GM12801 (cell line): Measurements from ENCODE around the gene ASIC1.

ENCODE experiments used
- CTCF ChIP-seq: IDR thresholded peaks from one replicate; pipeline ENCODE4 v1.5.1; 2011; ENCODE audit warnings: control low read depth; ENCODE audit not compliant: insufficient read length; ENCODE audit errors: extremely low read depth

Gene ASIC1

GRCh38 chr12:50087995-50088394 lies 30.6 kb downstream of the ASIC1 start:
- no peak for TF ChIP-seq CTCF

- TF ChIP-seq CTCF = no peak
Measured at GRCh38 chr12:50088577-50089335, 31.4 kb downstream of the ASIC1 start.

GRCh38 chr12:50089730-50090129 lies 32.3 kb downstream of the ASIC1 start:
- TF ChIP-seq CTCF = no peak

GRCh38 chr12:50090391-50090790 lies 33.0 kb downstream of the ASIC1 start:
- TF ChIP-seq CTCF = no peak

GRCh38 chr12:50097952-50098351 lies 40.6 kb downstream of the ASIC1 start:
- no peak for TF ChIP-seq CTCF

GRCh38 chr12:50099302-50100008 lies 42.1 kb downstream of the ASIC1 start:
- TF ChIP-seq CTCF = no peak

- no peak for TF ChIP-seq CTCF
Measured at GRCh38 chr12:50100561-50100960, 43.2 kb downstream of the ASIC1 start.
